ENCODE measurements around the gene KIAA2012. TPM values are rescaled to one million over a fixed set of nuclear protein-coding genes. Genes with fewer than 3 reads are reported as not detected.

The KIAA2012 gene
- total and polyA plus RNA-seq, 9 donors, result 0.05 to 5.2 (median 0.27) TPM; not detected in 2

DNA sequence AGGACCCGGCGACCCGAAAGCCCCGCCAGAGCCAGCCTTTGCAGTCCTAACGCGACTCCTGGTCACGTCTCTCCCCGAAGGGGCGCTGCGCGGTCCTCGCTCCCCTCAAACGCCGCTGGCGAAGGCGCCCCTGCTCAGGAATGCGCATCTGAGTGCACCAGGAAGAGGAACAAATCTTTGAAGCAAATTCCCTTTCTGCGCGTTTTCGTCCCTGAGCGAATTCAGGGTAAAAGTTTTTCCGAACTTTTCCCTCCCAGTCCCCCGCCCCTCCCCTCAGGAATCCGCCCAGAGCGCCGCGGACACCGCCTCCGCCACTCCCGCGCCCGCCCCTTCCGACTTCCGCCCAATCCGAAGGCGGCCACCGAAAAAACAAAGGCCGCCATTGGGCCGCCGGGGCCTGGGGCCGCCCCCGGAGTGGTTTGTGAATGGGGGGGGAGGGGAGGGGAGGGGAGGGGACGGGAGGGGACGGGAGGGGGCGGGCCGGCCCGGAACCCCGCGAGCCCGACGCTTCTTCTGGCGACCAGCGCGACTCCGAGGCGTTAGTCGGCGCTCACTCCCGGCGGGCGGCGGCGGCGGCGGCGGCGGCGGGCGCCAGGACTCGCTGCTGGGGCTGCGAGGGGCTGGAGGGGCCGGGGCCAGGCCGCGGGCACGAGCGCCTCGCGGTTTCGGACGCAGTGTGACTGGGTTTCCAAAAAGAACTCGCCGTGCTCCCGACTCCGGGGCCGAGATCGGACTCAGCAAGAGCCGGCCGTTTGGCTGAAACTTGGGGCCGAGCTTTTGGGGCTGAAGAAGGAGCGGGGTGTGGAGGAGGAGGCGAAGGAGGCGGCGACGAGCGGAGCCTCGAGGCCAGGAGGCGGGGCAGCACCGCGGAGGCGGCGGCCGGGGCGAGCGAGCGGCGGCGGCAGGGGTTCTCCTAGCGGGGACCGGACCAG is 39.5 kb upstream of the KIAA2012 start, which contains the start of gene FZD7:
Gene FZD7 (plus strand): TSS at position 539 of the 932 bp plus-strand sequence. CDS start 793 bp downstream, outside the sequence.
- Histone ChIP-seq H3K27me3 (no peaks in the 10 kb centered on the region), H3K36me3 (no peaks in the 10 kb centered on the region), H3K4me3 (peak within 1 kb of the TSS; percentile 77), H3K4me1 (ENCODE audit: insufficient read depth) (peaks cover 14% of the 10 kb centered on the region), H3K27ac (peak within 1 kb of the TSS; percentile 93 to 95), H3K9me3 (no peaks in the 10 kb centered on the region)
- peak; percentile 95 to 97 (median 96) for DNase-seq
- TF ChIP-seq POLR2A (IDR thresholded peaks at IDR 0.05), result peak; percentile 72
- TF ChIP-seq, protein P1, sequence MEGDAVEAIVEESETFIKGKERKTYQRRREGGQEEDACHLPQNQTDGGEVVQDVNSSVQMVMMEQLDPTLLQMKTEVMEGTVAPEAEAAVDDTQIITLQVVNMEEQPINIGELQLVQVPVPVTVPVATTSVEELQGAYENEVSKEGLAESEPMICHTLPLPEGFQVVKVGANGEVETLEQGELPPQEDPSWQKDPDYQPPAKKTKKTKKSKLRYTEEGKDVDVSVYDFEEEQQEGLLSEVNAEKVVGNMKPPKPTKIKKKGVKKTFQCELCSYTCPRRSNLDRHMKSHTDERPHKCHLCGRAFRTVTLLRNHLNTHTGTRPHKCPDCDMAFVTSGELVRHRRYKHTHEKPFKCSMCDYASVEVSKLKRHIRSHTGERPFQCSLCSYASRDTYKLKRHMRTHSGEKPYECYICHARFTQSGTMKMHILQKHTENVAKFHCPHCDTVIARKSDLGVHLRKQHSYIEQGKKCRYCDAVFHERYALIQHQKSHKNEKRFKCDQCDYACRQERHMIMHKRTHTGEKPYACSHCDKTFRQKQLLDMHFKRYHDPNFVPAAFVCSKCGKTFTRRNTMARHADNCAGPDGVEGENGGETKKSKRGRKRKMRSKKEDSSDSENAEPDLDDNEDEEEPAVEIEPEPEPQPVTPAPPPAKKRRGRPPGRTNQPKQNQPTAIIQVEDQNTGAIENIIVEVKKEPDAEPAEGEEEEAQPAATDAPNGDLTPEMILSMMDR (IDR thresholded peaks at IDR 0.05), result no peak
- intact Hi-C loops (cut with DNase I), result loop anchor here in 2 of 4 donors (5.0 to 10.0 kb wide), 2 partner anchors 179 to 236 kb away; no protein-coding TSS in a partner anchor
- 0 to 1% (median 1%) methylated on average over 63 to 106 of the region's 109 CpGs for WGBS, 3 donors

- WGBS, 3 donors, result 0% methylated on average over 51 to 105 of the region's 105 CpGs
- Histone ChIP-seq H3K4me3 (peak overlapping the region; percentile 77), H3K36me3 (no peaks in the 10 kb centered on the region), H3K27me3 (no peaks in the 10 kb centered on the region), H3K27ac (peak overlapping the region; percentile 75 to 95), H3K4me1 (ENCODE audit: insufficient read depth) (peaks cover 15% of the 10 kb centered on the region), H3K9me3 (no peaks in the 10 kb centered on the region)
- intact Hi-C loops (cut with DNase I), result loop anchor here (5.0 to 10.0 kb wide), 6 partner anchors 138 to 237 kb away; no protein-coding TSS in a partner anchor
- TF ChIP-seq POLR2A (IDR thresholded peaks at IDR 0.05) (no peak), EP300 (IDR thresholded peaks at IDR 0.05) (no peak)
- TF ChIP-seq, protein P1 (IDR thresholded peaks at IDR 0.05), result no peak
- peak; percentile 33 to 60 (median 44) for DNase-seq
Observed at GRCh38 chr2:202034249-202035088, 38.6 kb upstream of the KIAA2012 start.

- intact Hi-C loops (cut with DNase I), result loop anchor here (5.0 to 10.0 kb wide), 5 partner anchors 137 to 233 kb away; no protein-coding TSS in a partner anchor
Observed at GRCh38 chr2:202035089-202035940, 37.7 kb upstream of the KIAA2012 start.

More at GRCh38 chr2:202035089-202035940, 37.7 kb upstream of the KIAA2012 start:
- peak; percentile 75 to 88 (median 81) for DNase-seq
- Histone ChIP-seq H3K27me3 (no peaks in the 10 kb centered on the region), H3K36me3 (no peaks in the 10 kb centered on the region), H3K27ac (peak overlapping the region; percentile 75 to 95), H3K9me3 (no peaks in the 10 kb centered on the region), H3K4me1 (ENCODE audit: insufficient read depth) (peaks cover 18% of the 10 kb centered on the region), H3K4me3 (peak overlapping the region; percentile 77)
- WGBS, 3 donors, result 5 to 7% (median 5%) methylated on average over 61 to 78 of the region's 78 CpGs
- TF ChIP-seq, protein P1 (IDR thresholded peaks at IDR 0.05), result peak; percentile 19 to 69 (median 63)
- TF ChIP-seq EP300 (IDR thresholded peaks at IDR 0.05), result no peak
